Endothelial cell of hepatic sinusoid (primary cell): ENCODE measurements around the gene SST.

Source experiments
- in situ Hi-C: cut with HindIII; loops from 2 replicates; pipeline ENCODE4 v1.10.0; 2017; ENCODE audit warnings: low sequenced_read_pairs

The SST gene

GRCh38 chr3:187669675-187670504 lies at the start of gene SST:
SST (minus strand) TSS chr3:187670394; CDS start chr3:187670291, 103 bp downstream.
- in situ Hi-C loops, result no loop called here

- in situ Hi-C loops, result no loop called here
Observed at GRCh38 chr3:187719628-187720336, 49.6 kb upstream of the SST start.

- in situ Hi-C loops, result no loop called here
Observed at GRCh38 chr3:187718802-187719201, 48.6 kb upstream of the SST start.

GRCh38 chr3:187717572-187717971 lies 47.4 kb upstream of the SST start:
- in situ Hi-C loops, result no loop called here

GRCh38 chr3:187714404-187714979 lies 44.3 kb upstream of the SST start:
- in situ Hi-C loops, result no loop called here

GRCh38 chr3:187713504-187713903 lies 43.3 kb upstream of the SST start:
- in situ Hi-C loops, result no loop called here

- in situ Hi-C loops, result no loop called here
Observed at GRCh38 chr3:187709155-187709554, 39.0 kb upstream of the SST start.

- in situ Hi-C loops, result no loop called here
Observed at GRCh38 chr3:187708696-187709095, 38.5 kb upstream of the SST start.

GRCh38 chr3:187706971-187707370 lies 36.8 kb upstream of the SST start:
- in situ Hi-C loops, result no loop called here

GRCh38 chr3:187705164-187705563 lies 35.0 kb upstream of the SST start:
- in situ Hi-C loops, result no loop called here

- in situ Hi-C loops, result no loop called here
Observed at GRCh38 chr3:187702507-187703033, 32.4 kb upstream of the SST start, which contains the start of gene RTP2. RTP2 (minus strand) TSS chr3:187702557; CDS start chr3:187702128, 429 bp downstream.

- in situ Hi-C loops, result no loop called here
Observed at GRCh38 chr3:187700249-187700648, 30.1 kb upstream of the SST start.

- in situ Hi-C loops, result no loop called here
Observed at GRCh38 chr3:187698499-187699399, 28.6 kb upstream of the SST start.

- in situ Hi-C loops, result no loop called here
Observed at GRCh38 chr3:187696021-187696420, 25.8 kb upstream of the SST start.

- in situ Hi-C loops, result no loop called here
Observed at GRCh38 chr3:187695449-187695848, 25.3 kb upstream of the SST start.

GRCh38 chr3:187694801-187695200 lies 24.6 kb upstream of the SST start:
- in situ Hi-C loops, result no loop called here

- in situ Hi-C loops, result no loop called here
Observed at GRCh38 chr3:187693431-187693830, 23.2 kb upstream of the SST start.

GRCh38 chr3:187689984-187690383 lies 19.8 kb upstream of the SST start:
- in situ Hi-C loops, result no loop called here

GRCh38 chr3:187686621-187687273 lies 16.6 kb upstream of the SST start:
- in situ Hi-C loops, result no loop called here

GRCh38 chr3:187685948-187686347 lies 15.8 kb upstream of the SST start:
- in situ Hi-C loops, result no loop called here
